IMR-90 (cell line): ENCODE data around the gene GFRA4. TPM values are rescaled to one million over a fixed set of nuclear protein-coding genes. Genes with fewer than 3 reads are reported as not detected.
A peak's percentile ranks its signal among the peaks of the same experiment; 100 is the strongest.

ENCODE experiments used
- ATAC-seq: fragments of 200-7000 bp; cut with Tn5 transposase; 2 replicates; pipeline ENCODE4 v1.9.1; 2020; ENCODE audit warnings: low read depth, mild to moderate bottlenecking, moderate library complexity
- BruUV-seq: library from RNA; stranded (reverse); fragments of 400-500 nt; replicated peaks from 2 replicates; lab custom pipeline; 2021; lab: Mats Ljungman, UMichigan
- CTCF ChIA-PET: fragments of 300-600 bp; formaldehyde crosslinking; extraction: SDS; loops from one replicate; lab custom pipeline; 2021; ENCODE audit warnings: antibody characterized with exemption; lab: Yijun Ruan, JAX
- POLR2A ChIA-PET: fragments of 300-600 bp; sonication (Branson Sonifier 250); formaldehyde crosslinking; loops from one replicate; lab custom pipeline; 2022; ENCODE audit warnings: antibody characterized with exemption; ENCODE audit not compliant: unreplicated experiment; lab: Charles Lee
- DNase-seq: peaks from one replicate; pipeline ENCODE4 v3.0.0; 2013
- H2AFZ ChIP-seq: replicated peaks from 2 replicates; pipeline ENCODE3; 2013; ENCODE audit warnings: low read length, mild to moderate bottlenecking; ENCODE audit not compliant: poor library complexity
- H2AK5ac ChIP-seq: 2 replicates; pipeline ENCODE4 v1.6.1; 2013; ENCODE audit warnings: low read depth, low read length, inconsistent platforms
- H2AK9ac ChIP-seq: replicated peaks from 2 replicates; pipeline ENCODE3; 2013; ENCODE audit warnings: mild to moderate bottlenecking, low read depth, low read length, moderate library complexity; ENCODE audit not compliant: poor library complexity
- H2BK120ac ChIP-seq: 2 replicates; pipeline ENCODE4 v1.6.1; 2013; ENCODE audit warnings: low read depth, low read length, inconsistent platforms
- H2BK15ac ChIP-seq: 3 replicates; pipeline ENCODE4 v1.6.1; 2013; ENCODE audit warnings: low read depth, low read length, inconsistent platforms
- H2BK20ac ChIP-seq: 2 replicates; pipeline ENCODE4 v1.6.1; 2013; ENCODE audit warnings: low read depth, mild to moderate bottlenecking, inconsistent platforms, low read length, moderate library complexity
- H2BK5ac ChIP-seq: 2 replicates; pipeline ENCODE4 v1.6.1; 2013; ENCODE audit warnings: mild to moderate bottlenecking, low read depth, low read length, inconsistent platforms; ENCODE audit not compliant: poor library complexity, severe bottlenecking
- H3K14ac ChIP-seq: replicated peaks from 2 replicates; pipeline ENCODE4 v1.6.1; 2013; ENCODE audit warnings: low read depth, low read length, inconsistent platforms
- H3K18ac ChIP-seq: 2 replicates; pipeline ENCODE4 v1.6.1; 2013; ENCODE audit warnings: low read depth, low read length, control low read depth
- H3K23ac ChIP-seq: 2 replicates; pipeline ENCODE4 v1.6.1; 2013; ENCODE audit warnings: low read depth, low read length, inconsistent platforms
- H3K27ac ChIP-seq: 2 replicates; pipeline ENCODE4 v1.5.1; 2013; ENCODE audit warnings: mild to moderate bottlenecking, control low read depth, low read length; ENCODE audit not compliant: insufficient read depth
- H3K27me3 ChIP-seq: 2 replicates; pipeline ENCODE4 v1.6.1; 2013; ENCODE audit warnings: low read length; ENCODE audit not compliant: control insufficient read depth, insufficient read depth
- H3K36me3 ChIP-seq: 2 replicates; pipeline ENCODE4 v1.6.1; 2013; ENCODE audit warnings: low read length, mixed read lengths; ENCODE audit not compliant: control insufficient read depth, insufficient read depth
- H3K4ac ChIP-seq: 2 replicates; pipeline ENCODE4 v1.6.1; 2013; ENCODE audit warnings: low read depth, low read length, inconsistent platforms
- H3K4me1 ChIP-seq: 2 replicates; pipeline ENCODE4 v1.6.1; 2013; ENCODE audit warnings: low read length, mixed read lengths; ENCODE audit not compliant: control insufficient read depth, insufficient read depth
- H3K4me2 ChIP-seq: 2 replicates; pipeline ENCODE4 v1.6.1; 2013; ENCODE audit warnings: low read depth, mild to moderate bottlenecking, control low read depth, low read length, moderate library complexity
- H3K4me3 ChIP-seq: 2 replicates; pipeline ENCODE4 v1.5.1; 2013; ENCODE audit warnings: low read depth, mild to moderate bottlenecking, control low read depth, low read length, moderate library complexity; ENCODE audit not compliant: insufficient read depth
- H3K56ac ChIP-seq: 2 replicates; pipeline ENCODE4 v1.6.1; 2013; ENCODE audit warnings: low read length, inconsistent platforms; ENCODE audit not compliant: insufficient read depth; ENCODE audit errors: extremely low read depth
- H3K79me1 ChIP-seq, 2 experiments: 2 replicates each; pipeline ENCODE4 v1.6.1; 2013; ENCODE audit warnings: low read length in 2 of 2, inconsistent platforms in 1 of 2, low read depth in 1 of 2
- H3K9ac ChIP-seq: 2 replicates; pipeline ENCODE4 v1.6.1; 2013; ENCODE audit warnings: low read depth, low read length, control low read depth
- H3K9me1 ChIP-seq: 2 replicates; pipeline ENCODE4 v1.6.1; 2013; ENCODE audit warnings: low read length, inconsistent platforms; ENCODE audit not compliant: insufficient read depth
- H3K9me3 ChIP-seq: 2 replicates; pipeline ENCODE4 v1.6.1; 2013; ENCODE audit warnings: low read length; ENCODE audit not compliant: control insufficient read depth, insufficient read depth
- H4K20me1 ChIP-seq: 2 replicates; pipeline ENCODE4 v1.6.1; 2013; ENCODE audit warnings: low read length, inconsistent platforms; ENCODE audit not compliant: insufficient read depth
- H4K5ac ChIP-seq: 2 replicates; pipeline ENCODE4 v1.6.1; 2013; ENCODE audit warnings: mild to moderate bottlenecking, low read depth, low read length, control low read depth
- H4K8ac ChIP-seq, 2 experiments: 2 replicates each; pipeline ENCODE4 v1.6.1; 2013; ENCODE audit warnings: low read depth in 2 of 2, low read length in 2 of 2, control low read depth in 1 of 2, inconsistent platforms in 1 of 2
- H4K91ac ChIP-seq: 2 replicates; pipeline ENCODE4 v1.6.1; 2013; ENCODE audit warnings: low read depth, low read length, inconsistent platforms; ENCODE audit not compliant: insufficient read depth
- CEBPB ChIP-seq: IDR thresholded peaks from 2 replicates; pipeline ENCODE4 v1.6.1; 2012; ENCODE audit warnings: low read depth, low read length, improper control_type of control experiment
- MAZ ChIP-seq: IDR thresholded peaks from 2 replicates; pipeline ENCODE4 v1.6.1; 2012; ENCODE audit warnings: low read depth, mild to moderate bottlenecking, low read length, improper control_type of control experiment, moderate library complexity, borderline replicate concordance
- NFE2L2 ChIP-seq: fragments of 150-350 bp; IDR thresholded peaks from 2 replicates; pipeline ENCODE4 v1.6.1; 2016; ENCODE audit warnings: low read depth, mild to moderate bottlenecking, low read length
- RCOR1 ChIP-seq: IDR thresholded peaks from 2 replicates; pipeline ENCODE4 v1.6.1; 2012; ENCODE audit warnings: mild to moderate bottlenecking, low read length, improper control_type of control experiment; ENCODE audit not compliant: insufficient replicate concordance
- WGBS, 2 experiments: methylation state at CpG; one replicate each; pipeline versions ENCODE4 v1.1.5 to v1.1.7; 2013; ENCODE audit warnings: missing lambda C conversion rate in 2 of 2; ENCODE audit not compliant: insufficient read length in 1 of 2; ENCODE audit errors: extremely low coverage in 2 of 2; 5-methylcytosine and 5-hydroxymethylcytosine counted together
- dilution Hi-C: fragments of 300-500 bp; cut with HindIII; formaldehyde crosslinking; loops from one replicate; pipeline ENCODE4 v1.14.3; 2018; ENCODE audit warnings: low sequenced_read_pairs; ENCODE audit not compliant: unreplicated experiment
- in situ Hi-C: fragments of 300-500 bp; cut with MboI; formaldehyde crosslinking; loops from 3 replicates; pipeline ENCODE4 v1.14.3; 2019; ENCODE audit warnings: low sequenced_read_pairs, inconsistent platforms, mixed read lengths
- intact Hi-C: fragments of 100-400 bp; cut with micrococcal nuclease; formaldehyde crosslinking; loops from 2 replicates; pipeline ENCODE4 v1.10.0; 2022
- polyA plus RNA-seq, 3 experiments: library from polyadenylated mRNA; depleted of rRNA; stranded (reverse); fragments of >200 nt; gene quantifications; 2 replicates each; pipeline ENCODE4 v1.2.3, GENCODE V29; 2012; ENCODE audit warnings: low replicate concordance in 1 of 3
- total RNA-seq: library from RNA; depleted of rRNA; stranded (reverse); fragments of >200 nt; gene quantifications from 2 replicates; pipeline ENCODE4 v1.2.3, GENCODE V29; 2012
- TF ChIP-seq, protein P1 (sequence below): fragments of 150-350 bp; IDR thresholded peaks from 2 replicates; pipeline ENCODE4 v1.6.1; 2017; ENCODE audit warnings: mild to moderate bottlenecking, antibody characterized with exemption, low read length, low read depth
- TF ChIP-seq, protein P2 (sequence below): conservative IDR thresholded peaks from 2 replicates; pipeline ENCODE4 v1.5.1; 2012; ENCODE audit warnings: mild to moderate bottlenecking, low read depth, low read length, improper control_type of control experiment
- TF ChIP-seq, protein P3 (sequence below): fragments of 150-350 bp; IDR thresholded peaks from 2 replicates; pipeline ENCODE4 v1.6.1; 2016; ENCODE audit warnings: low read depth, mild to moderate bottlenecking, low read length, moderate library complexity, borderline replicate concordance

The GFRA4 gene
- total and polyA plus RNA-seq, 2 of the 4 experiments (the other 2 are of a cell fraction) = not detected

DNA sequence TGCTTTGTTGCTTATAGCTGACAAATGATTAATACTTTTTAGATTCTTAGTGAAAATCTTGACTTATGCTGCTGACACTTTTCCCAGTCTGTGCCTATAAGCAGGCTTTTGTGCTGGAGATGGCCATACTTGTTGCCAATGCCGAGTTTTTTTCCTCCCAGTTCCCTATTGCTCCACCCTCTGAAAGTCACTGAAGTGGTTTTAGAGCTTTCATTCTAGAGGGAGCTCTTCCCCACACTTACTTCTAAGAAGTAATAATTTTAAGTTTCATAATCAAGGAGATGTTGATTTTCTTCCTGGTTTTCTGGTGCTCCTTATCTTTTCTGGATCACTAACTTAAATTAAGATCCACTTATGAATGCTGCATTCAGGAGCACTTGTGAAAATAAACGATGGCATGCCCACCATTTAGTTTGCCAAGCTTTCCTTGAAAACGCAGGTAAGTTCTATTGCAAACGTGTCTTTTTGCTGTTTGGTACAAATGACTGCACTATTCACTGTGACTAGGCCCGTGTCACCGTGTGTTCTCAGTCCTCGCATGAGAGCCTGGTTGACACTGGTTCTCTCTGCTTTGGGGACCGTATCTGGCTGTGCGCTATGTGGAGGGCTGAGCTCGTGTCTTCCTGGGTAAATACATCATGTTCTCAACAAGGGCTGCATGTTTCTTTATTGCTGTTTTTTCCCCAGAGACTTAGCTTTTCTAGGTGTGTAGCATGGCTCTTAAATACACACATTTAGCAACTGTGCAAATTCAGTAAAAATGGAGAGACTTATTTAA, 50.2 kb downstream of the GFRA4 start:
- Histone ChIP-seq H2BK20ac (no peak overlapping the region), H3K4me1 (peaks cover 18% of the 10 kb centered on the region), H3K36me3 (peaks cover 2% of the 10 kb centered on the region; the same call in 1 of the 2 replicates), H4K20me1 (no peaks in the 10 kb centered on the region), H2AK9ac (no peak overlapping the region), H3K79me1 (no peaks in the 10 kb centered on the region), H4K5ac (no peak overlapping the region), H2BK15ac (no peak overlapping the region), H3K27me3 (no peaks in the 10 kb centered on the region), H3K14ac (no peak overlapping the region), H4K8ac (no peak overlapping the region), H3K4me2 (no peak overlapping the region), H2AK5ac (no peak overlapping the region), H3K18ac (no peak overlapping the region), H3K9me3 (no peaks in the 10 kb centered on the region), H4K91ac (no peak overlapping the region), H3K4ac (no peak overlapping the region), H2AFZ (no peak overlapping the region), H3K9me1 (peaks cover 13% of the 10 kb centered on the region), H3K27ac (no peak overlapping the region), H3K4me3 (no peak overlapping the region), H3K9ac (no peak overlapping the region), H3K23ac (no peak overlapping the region), H2BK120ac (no peak overlapping the region), H2BK5ac (no peak overlapping the region), H3K56ac (no peak overlapping the region)
- CTCF ChIA-PET = no interaction called here
- ATAC-seq (no peak), DNase-seq (peak; percentile 13)
- intact Hi-C loops (no loop called here), dilution Hi-C loops (no loop called here), in situ Hi-C loops (no loop called here)
- WGBS, 2 experiments = 86% methylated on average over 3 of the region's 10 CpGs; no CpG with 5 or more reads in 1 of the 2 experiments
- TF ChIP-seq MAZ (no peak), CEBPB (no peak), NFE2L2 (no peak), RCOR1 (no peak)
- TF ChIP-seq, protein P1, sequence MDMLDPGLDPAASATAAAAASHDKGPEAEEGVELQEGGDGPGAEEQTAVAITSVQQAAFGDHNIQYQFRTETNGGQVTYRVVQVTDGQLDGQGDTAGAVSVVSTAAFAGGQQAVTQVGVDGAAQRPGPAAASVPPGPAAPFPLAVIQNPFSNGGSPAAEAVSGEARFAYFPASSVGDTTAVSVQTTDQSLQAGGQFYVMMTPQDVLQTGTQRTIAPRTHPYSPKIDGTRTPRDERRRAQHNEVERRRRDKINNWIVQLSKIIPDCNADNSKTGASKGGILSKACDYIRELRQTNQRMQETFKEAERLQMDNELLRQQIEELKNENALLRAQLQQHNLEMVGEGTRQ = no peak
- TF ChIP-seq, protein P2, sequence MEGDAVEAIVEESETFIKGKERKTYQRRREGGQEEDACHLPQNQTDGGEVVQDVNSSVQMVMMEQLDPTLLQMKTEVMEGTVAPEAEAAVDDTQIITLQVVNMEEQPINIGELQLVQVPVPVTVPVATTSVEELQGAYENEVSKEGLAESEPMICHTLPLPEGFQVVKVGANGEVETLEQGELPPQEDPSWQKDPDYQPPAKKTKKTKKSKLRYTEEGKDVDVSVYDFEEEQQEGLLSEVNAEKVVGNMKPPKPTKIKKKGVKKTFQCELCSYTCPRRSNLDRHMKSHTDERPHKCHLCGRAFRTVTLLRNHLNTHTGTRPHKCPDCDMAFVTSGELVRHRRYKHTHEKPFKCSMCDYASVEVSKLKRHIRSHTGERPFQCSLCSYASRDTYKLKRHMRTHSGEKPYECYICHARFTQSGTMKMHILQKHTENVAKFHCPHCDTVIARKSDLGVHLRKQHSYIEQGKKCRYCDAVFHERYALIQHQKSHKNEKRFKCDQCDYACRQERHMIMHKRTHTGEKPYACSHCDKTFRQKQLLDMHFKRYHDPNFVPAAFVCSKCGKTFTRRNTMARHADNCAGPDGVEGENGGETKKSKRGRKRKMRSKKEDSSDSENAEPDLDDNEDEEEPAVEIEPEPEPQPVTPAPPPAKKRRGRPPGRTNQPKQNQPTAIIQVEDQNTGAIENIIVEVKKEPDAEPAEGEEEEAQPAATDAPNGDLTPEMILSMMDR = 0 out of 2 replicates have a peak, but pooled peaks have one; percentile 13
- TF ChIP-seq, protein P3, sequence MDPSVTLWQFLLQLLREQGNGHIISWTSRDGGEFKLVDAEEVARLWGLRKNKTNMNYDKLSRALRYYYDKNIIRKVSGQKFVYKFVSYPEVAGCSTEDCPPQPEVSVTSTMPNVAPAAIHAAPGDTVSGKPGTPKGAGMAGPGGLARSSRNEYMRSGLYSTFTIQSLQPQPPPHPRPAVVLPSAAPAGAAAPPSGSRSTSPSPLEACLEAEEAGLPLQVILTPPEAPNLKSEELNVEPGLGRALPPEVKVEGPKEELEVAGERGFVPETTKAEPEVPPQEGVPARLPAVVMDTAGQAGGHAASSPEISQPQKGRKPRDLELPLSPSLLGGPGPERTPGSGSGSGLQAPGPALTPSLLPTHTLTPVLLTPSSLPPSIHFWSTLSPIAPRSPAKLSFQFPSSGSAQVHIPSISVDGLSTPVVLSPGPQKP = no peak
- POLR2A ChIA-PET = no interaction called here
- BruUV-seq = no TSS peak
